NCI-H526 (cell line): ENCODE measurements around the gene DBNL.
A peak's percentile ranks its signal among the peaks of the same experiment; 100 is the strongest.

ENCODE experiments used
- DNase-seq, 2 experiments: peaks; one replicate each; lab custom pipeline; 2025; lab: John Stamatoyannopoulos, UW

DBNL gene

DNA sequence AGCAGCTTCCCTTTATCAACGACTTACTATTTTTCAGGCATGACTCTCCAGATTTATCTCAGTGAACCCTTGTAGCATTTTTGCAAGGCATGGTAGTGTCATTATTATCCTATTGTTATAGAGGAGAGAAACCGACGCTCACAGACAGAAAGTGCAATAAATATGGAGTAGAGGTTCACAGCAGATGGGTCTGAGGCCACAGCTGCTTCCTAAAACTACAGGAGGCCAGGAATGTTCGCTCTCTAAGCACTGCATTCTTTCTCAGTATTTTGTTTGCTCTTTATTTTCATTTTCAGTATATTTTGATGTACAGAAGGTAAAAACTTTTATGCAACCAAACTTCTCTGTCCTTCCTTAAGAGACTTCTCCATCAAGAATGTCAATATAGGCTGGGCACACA is 55.2 kb downstream of the DBNL start:
- no peak for DNase-seq

DNA sequence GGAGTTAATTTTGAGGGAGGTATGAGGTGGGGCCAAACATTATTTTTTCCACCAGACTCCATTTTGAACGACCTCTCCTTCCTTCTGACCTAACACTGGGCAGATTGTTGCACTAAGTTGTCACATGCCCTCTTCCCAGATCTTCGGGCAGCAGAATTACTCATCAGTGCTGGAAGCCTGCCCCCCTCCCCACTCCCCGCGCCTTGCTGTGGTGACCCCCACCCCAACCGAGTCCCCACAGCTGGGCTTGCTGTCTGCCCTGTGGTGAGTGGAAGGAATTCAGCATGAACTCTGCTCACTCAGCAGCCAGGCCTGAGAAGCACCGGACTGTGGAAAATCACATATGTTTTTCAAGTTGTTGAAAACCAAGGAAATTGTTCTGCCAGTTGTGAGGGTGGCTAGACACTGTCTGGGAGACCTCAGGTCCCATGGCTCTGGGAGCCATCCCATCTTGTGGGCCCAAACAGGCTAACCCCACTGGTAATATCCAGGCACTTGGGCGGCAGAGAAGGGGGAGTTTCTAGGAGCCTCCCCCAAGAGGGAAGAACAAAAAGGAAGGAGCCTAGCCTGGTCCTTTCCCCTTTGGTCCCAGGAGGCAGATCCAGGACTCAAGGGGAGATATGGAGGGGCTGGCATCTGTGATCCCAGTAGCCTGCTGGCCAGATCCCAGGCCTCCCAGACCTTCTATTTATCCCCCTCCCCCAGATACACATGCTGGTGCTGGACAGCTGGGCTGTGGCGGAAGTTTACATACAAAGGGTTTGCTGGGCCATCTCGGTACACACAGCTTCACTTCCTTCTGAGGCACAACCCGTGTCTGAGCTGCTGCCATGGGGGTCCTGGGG is 56.2 kb downstream of the DBNL start:
- no peak for DNase-seq

DNA sequence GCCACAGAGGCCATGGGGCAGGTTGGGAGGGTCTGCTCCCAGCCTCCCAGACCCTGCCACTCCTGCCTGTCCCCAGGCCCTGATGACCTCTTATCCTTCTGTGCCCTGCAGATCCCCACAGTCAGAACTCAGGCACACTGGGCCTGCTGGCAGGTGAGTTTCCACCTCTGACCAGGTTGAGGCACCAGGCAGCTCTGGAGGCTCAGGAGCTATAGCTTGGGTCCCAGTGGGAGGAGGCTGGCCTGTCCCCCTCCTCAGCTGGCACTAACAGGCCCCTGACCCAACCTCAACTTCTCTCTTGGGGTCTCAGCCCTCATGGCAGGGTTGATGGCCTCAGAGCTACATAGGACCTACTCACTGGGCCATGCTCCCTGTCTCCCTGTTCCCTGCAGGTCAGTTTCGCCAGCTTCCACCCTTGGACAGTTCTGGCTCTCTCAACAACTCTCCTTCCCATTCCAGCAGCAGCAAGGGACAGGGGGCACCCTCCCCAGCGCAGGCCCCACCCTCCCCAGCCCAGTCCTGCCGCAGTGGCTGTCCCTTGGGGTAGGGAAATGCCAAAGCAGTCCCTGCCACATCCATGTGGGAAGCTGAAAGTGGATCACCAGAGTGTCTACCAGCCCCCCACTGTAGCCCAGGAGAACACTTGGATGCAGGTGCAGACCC is 56.9 kb downstream of the DBNL start:
- no peak for DNase-seq

DNA sequence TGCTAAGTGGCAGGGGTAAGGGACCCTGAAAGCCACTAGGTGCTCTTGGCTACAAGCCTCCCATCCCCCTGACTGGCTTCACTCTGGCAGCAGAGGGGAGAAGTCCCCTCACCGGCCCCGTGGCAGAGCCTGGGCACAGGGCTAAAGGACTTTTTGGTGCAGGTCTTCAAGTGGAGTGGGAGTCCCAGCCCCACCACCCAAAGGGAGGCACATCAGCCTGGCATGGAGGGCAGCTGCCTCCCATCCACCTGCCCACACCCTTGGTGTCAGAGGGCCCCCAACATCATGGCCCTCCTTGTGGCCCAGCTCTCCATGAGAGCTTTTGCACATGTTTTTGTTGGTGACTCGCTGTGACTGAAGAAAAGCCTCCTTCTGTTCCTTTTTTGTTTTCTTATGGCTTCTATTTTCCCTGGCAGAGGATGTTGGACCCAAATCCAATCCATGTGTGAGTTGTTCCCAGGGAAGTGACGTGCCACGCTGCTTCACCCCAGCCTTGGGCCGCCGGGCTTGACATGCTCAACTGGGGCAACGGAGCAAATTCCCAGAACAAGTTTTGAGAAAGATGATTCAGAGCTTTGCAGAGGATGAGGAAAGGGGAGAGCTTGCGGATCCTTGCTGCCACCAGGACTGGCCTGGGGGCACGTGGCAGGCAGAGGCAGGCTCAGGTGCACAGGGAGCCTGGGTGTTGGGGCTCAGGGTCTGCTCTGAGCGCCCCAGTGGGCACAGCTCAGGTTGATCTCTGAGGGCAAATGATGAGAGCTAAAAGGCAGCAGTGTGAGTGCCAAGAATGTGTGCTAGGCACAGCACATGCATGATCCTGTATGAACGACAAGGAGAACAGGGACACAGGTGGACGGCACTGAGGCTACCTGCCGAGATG is 57.7 kb downstream of the DBNL start:
- DNase-seq = no peak

DNA sequence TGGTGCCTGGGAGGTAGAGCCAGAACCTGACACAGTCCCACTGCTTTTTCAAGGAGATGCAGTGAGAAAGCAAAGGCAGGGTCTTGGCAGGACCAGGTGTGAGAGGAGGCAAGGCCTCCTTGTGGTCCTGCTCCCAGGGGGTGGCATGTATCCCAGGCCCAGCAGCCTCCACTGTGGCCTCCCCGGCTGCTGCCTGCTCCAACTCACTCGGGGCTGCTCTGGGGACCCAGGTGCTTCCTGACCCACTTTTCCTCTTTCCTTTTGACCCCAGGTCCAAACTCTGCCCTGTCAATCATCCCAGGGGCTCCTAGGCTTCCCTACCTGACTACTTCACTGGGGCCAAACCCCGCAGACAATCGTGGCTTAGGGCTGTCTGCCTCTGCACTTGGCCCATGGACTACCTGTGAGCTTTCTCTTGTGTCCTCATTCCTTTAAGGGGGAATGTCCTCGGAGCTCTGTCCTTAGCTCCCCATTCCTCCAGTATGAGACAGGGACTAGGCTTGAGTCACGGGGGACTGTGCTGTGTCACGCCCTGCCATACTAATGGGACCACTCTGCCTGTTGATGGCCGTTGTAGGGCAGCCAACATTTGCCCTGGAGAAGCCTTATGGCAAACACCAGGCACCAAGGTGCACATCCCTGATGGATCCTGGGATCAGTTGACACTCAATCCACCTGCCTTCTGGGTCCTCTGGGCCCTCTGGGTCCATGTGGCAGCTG is 58.5 kb downstream of the DBNL start:
- no peak for DNase-seq

DNA sequence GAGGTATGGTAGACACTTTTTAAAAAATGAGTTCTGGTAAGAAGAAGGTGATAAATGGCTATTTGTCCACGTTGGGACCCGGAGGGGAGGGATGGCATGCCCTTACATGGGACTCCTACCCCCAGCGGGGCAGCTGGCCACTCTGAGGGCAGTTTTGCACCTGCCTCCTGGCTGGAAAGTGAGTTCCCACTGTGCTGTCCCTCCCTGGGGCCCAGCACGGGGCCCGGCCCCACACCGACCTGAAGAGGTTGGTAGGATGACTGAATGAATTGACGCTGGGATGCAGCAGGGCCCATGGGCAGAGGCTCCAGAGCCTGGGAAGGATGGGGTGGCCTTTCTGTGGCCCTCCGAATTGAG is 59.0 kb downstream of the DBNL start:
- no peak for DNase-seq

DNA sequence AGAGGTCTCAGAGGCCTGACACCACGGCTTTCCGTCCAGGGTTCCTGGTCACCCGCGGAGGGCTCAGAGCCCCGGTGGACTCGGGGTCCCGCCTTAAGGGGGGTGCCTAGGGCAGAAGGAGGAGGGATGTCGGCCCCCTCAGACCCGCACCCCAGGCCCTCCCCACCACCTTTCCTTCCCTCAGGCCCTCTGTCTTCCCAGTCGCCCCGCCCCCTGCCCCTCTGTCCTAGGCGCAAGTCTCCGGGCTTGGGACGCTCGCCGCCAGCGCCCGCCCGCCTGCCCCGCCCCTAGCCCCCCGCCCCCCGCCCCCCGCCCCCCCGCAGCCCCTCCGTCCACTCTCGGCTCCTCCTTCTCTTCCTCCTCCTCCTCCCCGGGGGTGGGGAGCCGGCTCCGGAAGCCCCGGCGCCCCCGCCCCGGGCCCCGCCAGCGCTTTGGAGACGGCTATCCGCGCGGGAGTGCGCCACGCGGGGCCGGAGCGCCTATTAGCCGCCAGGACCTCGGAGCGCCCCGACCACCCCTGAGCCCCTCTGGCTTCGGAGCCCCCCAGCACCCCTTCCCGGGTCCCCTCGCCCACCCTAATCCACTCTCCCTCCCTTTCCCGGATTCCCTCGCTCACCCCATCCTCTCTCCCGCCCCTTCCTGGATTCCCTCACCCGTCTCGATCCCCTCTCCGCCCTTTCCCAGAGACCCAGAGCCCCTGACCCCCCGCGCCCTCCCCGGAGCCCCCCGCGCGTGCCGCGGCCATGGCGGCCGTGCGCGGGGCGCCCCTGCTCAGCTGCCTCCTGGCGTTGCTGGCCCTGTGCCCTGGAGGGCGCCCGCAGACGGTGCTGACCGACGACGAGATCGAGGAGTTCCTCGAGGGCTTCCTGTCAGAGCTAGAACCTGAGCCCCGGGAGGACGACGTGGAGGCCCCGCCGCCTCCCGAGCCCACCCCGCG is 59.7 kb downstream of the DBNL start, which contains the start of gene AEBP1:
TSS of gene AEBP1 (plus strand) at position 423 of the 937 bp plus-strand sequence. CDS start at position 744, 321 bp downstream.
- peak in 1 of 2 experiments; percentile 27 for DNase-seq

DNA sequence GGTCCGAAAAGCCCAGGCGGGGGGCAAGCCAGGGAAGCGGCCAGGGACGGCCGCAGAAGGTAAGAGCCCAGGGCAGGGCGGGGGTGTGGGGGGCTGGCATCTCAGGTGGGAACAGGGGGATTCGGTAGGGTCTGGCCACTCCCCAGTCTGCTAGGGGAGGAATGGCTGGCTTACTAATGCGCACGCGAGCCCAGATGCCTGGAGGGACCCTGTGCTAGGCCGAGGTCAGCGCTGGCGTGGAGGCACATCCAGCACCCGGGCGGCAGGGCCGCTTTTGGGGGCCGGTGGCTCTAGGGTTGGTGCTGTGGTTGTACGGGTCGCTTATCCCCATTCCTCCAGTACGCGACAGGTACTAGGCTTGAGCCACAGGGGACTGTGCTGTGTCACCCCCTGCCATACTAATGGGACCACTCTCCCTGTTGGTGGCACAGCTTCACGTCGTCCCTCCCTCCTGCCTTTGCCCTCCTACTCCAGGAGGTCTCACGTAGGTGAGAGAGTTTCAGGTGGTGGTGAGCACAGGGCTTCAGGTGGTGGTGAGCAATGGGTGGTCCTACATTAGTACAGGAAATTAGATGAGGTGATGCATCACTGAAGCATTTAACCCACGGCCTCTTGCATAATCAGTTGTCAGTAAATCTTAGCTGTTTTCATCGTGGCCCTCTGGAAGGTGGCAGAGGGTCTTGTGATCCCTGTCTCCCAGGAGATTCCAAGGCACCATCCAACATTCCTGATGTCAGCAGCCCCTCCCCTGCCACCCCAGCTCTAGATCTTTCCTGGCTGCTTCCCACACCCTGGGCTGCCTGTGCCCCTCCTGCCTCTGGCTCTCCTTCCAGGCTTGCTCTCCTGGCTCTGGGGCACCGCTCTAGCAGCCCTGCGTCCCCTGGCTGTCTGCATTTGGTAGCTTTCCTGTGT is 60.6 kb downstream of the DBNL start:
- no peak for DNase-seq

DNA sequence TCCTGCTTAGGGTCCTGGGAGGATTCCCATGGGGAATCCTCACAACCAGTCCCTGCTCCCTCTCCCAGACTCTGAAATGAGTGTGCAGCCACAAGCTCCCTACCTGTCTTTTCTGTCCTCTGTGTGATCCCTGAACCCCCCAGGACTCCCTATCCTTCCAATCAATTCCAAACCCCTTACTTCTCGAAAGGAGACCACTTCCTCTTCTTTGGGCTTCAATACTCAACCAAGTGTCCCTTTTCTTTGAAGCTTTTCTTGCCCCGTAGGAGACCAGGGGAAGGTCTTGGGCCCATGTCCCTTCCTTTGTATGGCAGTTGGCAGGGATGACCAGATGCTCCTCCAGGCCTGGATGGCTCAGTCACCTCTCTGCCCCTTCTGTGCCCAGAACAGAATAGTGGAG is 61.3 kb downstream of the DBNL start:
- no peak for DNase-seq

DNA sequence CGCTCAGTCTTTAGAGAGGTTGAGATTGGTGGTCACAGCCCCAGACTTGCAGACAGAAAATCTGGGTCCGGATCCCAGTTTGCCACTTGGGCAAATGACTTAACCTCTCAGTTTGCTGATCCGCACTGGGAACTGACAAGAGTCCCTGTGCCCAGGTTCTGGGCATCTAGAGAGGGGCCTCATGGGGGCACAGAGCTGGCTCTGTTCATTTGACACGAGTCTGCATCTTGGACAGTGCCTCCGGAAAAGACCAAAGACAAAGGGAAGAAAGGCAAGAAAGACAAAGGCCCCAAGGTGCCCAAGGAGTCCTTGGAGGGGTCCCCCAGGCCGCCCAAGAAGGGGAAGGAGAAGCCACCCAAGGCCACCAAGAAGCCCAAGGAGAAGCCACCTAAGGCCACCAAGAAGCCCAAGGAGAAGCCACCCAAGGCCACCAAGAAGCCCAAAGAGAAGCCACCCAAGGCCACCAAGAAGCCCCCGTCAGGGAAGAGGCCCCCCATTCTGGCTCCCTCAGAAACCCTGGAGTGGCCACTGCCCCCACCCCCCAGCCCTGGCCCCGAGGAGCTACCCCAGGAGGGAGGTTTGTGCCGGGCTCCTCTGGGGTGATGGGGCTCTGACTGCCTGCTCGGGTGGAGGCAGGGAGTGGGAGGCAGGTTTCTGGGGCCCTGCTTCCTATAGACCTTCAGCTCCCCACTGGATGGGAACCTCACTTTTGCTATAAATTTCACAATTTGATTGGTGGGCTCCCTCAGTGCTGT is 62.0 kb downstream of the DBNL start:
- DNase-seq = no peak

DNA sequence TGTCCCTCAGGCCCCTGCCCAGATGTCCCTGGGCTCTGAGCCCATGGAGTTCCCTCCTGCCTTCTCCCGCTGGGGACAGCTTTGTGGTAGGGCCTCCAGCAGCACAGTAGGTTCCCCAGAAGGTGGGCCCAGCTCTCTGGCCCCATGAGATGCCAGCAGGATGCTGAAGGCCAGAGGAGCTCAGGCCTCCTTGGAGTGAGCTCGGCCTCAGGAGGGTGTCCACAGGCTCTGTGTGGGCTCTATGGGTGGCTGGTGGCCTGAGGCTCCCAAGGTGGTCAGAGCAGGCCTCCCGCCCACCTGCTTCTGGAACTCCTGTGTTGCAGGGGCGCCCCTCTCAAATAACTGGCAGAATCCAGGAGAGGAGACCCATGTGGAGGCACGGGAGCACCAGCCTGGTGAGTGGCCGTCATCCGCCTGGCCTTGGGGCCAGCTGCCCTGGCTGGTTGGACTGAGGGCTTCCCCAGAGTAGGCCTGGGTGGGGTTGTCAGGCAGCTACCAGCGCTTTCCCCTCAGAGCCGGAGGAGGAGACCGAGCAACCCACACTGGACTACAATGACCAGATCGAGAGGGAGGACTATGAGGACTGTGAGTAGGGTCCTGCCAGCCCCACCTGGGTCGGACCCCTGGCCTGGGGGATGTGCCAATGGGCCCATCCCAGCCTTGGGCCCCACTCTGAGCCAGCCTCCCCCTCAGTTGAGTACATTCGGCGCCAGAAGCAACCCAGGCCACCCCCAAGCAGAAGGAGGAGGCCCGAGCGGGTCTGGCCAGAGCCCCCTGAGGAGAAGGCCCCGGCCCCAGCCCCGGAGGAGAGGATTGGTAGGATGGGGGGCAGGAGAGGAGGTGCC is 62.8 kb downstream of the DBNL start:
- no peak for DNase-seq

DNA sequence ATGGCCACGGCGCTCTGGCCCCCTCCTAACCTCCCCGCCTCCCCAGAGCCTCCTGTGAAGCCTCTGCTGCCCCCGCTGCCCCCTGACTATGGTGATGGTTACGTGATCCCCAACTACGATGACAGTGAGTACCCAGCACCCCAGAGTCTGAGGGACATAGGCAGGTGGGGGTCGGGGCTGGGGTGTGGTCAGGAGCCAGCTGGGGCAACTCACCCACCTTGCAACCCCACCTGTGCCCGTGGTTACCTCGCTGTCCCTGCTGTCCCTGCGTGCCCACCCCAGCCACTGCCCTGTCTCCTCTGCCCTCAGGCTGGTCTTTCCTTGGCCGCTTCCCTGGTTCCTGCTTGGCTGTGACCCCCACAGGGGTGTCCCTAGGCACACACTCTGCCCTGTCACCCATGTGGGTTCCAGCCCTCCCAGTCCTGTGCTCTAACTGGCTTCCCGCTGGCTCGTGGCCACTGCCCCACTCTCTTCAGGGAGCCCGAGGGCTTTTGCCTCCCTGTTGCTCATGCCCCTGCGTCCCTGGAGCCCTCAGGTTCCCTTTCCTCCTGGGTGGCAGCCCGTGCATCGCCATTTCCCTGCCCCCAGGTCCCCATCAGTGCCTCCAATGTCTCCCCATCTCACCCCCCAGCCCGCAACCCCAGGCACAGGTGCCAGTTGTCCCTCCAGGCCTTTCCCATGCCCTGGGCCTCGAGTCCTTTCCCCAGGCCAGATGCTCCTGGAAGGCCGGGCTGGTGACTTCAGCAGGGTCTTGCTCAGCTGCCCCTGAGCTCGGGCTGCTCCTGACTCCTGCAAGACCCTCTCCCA is 63.7 kb downstream of the DBNL start:
- DNase-seq = no peak

DNA sequence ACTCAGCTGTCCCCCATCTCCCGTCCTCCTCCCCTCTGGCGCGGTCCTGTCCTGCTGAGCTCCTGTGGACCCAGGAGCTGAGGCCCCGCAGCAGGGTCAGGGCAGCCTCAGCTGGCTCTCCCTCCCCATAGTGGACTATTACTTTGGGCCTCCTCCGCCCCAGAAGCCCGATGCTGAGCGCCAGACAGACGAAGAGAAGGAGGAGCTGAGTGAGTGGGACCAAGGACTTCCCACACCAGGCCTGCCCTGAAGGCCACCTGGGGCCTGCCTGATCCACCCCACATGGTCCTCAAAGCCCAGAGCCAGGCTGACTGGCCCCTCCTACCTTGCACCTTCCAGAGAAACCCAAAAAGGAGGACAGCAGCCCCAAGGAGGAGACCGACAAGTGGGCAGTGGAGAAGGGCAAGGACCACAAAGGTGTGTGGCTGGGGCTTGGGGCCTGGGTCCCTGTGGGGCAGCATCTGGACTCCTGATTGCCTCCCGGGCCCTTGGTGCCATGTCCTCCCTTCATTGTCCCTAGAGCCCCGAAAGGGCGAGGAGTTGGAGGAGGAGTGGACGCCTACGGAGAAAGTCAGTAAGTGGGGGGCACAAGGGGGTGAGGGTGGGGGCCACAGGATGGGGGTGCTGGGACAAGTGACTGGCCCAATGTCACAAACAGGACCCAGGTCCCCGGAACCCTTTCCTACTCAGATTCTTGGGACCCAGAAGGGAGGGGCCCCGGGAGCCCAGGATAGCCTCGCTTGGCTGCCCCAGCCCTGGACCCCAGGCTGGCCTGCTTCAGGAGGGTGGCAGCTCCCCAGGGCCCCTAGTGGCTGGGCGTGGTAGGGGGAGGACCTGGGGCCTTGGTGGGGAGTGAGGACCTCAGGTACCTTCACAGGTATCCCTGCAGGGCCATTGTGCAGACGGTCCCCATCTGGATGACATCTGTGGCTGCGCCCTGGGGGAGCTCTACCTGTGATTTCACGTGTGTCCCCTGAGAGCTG is 64.6 kb downstream of the DBNL start:
- DNase-seq = no peak

DNA sequence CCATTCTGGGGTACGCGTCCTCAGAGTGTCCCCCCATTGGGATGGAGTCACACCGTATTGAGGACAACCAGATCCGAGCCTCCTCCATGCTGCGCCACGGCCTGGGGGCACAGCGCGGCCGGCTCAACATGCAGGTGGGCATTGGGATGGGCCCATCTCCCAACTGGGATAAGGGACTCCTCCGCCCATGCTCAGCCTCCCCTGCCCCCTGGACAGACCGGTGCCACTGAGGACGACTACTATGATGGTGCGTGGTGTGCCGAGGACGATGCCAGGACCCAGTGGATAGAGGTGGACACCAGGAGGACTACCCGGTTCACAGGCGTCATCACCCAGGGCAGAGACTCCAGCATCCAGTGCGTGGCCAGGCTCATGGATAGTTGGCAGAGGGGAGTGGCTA is 65.5 kb downstream of the DBNL start:
- no peak for DNase-seq

DNA sequence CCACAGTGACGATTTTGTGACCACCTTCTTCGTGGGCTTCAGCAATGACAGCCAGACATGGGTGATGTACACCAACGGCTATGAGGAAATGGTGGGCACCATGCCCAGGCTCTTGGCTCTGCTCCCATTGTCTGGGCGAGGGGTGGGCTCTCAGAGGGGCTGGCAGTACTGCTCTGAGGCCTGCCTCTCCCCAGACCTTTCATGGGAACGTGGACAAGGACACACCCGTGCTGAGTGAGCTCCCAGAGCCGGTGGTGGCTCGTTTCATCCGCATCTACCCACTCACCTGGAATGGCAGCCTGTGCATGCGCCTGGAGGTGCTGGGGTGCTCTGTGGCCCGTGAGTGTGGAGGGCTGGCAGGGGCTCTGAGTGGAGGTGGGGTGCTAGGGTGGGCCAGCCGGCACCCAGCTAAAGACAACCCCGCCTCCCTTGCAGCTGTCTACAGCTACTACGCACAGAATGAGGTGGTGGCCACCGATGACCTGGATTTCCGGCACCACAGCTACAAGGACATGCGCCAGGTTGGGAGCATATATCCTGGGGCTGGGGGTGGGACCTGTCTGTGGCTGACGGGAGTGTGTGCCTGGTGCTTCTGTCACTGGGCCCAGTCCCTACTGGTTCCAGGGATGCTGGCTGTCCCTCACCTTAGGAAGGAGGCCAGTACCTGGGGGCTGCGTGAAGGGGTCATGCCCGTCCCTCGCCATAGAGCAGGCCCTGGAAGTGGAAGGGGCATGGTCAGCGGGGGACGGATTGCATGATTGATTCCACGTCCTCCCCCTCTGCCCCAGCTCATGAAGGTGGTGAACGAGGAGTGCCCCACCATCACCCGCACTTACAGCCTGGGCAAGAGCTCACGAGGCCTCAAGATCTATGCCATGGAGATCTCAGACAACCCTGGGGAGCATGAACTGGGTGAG is 66.5 kb downstream of the DBNL start:
- peak in 1 of 2 experiments; percentile 16 for DNase-seq
